OCI-LY1 (cell line): ENCODE measurements around the gene OLIG3.

Experiments
- H2AFZ ChIP-seq: fragments of 200-600 bp; sonication (generic), shearing (Covaris generic); 2 replicates; pipeline ENCODE4 v1.6.0; 2014; ENCODE audit warnings: antibody characterized with exemption, mild to moderate bottlenecking, low read length
- H3F3A ChIP-seq: fragments of 200-600 bp; sonication (generic), shearing (Covaris generic); 2 replicates; pipeline ENCODE4 v1.6.0; 2014; ENCODE audit warnings: mild to moderate bottlenecking, antibody characterized with exemption, low read length, moderate library complexity; ENCODE audit not compliant: insufficient read depth
- H3K27ac ChIP-seq: fragments of 200-600 bp; sonication (generic); 2 replicates; pipeline ENCODE4 v1.5.1; 2014; ENCODE audit warnings: low read length, mixed run types, mild to moderate bottlenecking, low read depth; ENCODE audit not compliant: poor library complexity, severe bottlenecking
- H3K27me3 ChIP-seq: fragments of 200-600 bp; sonication (generic); 2 replicates; pipeline ENCODE4 v1.6.0; 2014; ENCODE audit warnings: antibody characterized with exemption, mild to moderate bottlenecking, low read length, moderate library complexity; ENCODE audit not compliant: insufficient read depth
- H3K36me3 ChIP-seq: fragments of 200-600 bp; sonication (generic); 2 replicates; pipeline ENCODE4 v1.6.1; 2014; ENCODE audit warnings: mild to moderate bottlenecking, antibody characterized with exemption, low read length, moderate library complexity, mixed read lengths; ENCODE audit not compliant: insufficient read depth
- H3K4me1 ChIP-seq: fragments of 200-600 bp; sonication (generic); 2 replicates; pipeline ENCODE4 v1.5.1; 2014; ENCODE audit warnings: mild to moderate bottlenecking, low read length, moderate library complexity; ENCODE audit not compliant: insufficient read depth, severe bottlenecking
- H3K4me2 ChIP-seq: fragments of 200-600 bp; sonication (generic), shearing (Covaris generic); 2 replicates; pipeline ENCODE4 v1.6.1; 2014; ENCODE audit warnings: low read length
- H3K4me3 ChIP-seq: fragments of 200-600 bp; sonication (generic); 2 replicates; pipeline ENCODE4 v1.5.1; 2014; ENCODE audit warnings: low read length, low read depth, mild to moderate bottlenecking, mixed read lengths; ENCODE audit not compliant: poor library complexity, severe bottlenecking
- H3K79me2 ChIP-seq: fragments of 200-600 bp; shearing (Covaris generic); 2 replicates; pipeline ENCODE4 v1.6.1; 2016; ENCODE audit warnings: mixed run types, low read length, mixed read lengths; ENCODE audit not compliant: insufficient read depth
- H3K9ac ChIP-seq: fragments of 200-600 bp; sonication (generic), shearing (Covaris generic); 2 replicates; pipeline ENCODE4 v1.6.1; 2014; ENCODE audit warnings: mild to moderate bottlenecking, low read length, mixed read lengths
- H3K9me2 ChIP-seq: fragments of 200-600 bp; sonication (generic), shearing (Covaris generic); 2 replicates; pipeline ENCODE4 v1.6.1; 2014; ENCODE audit warnings: low read depth, mild to moderate bottlenecking, low read length, mixed read lengths
- H3K9me3 ChIP-seq: fragments of 200-600 bp; shearing (Covaris generic); 2 replicates; pipeline ENCODE4 v1.6.1; 2014; ENCODE audit warnings: low read length, mixed read lengths
- H4K20me1 ChIP-seq: fragments of 200-600 bp; sonication (generic), shearing (Covaris generic); 2 replicates; pipeline ENCODE4 v1.6.0; 2016; ENCODE audit warnings: mild to moderate bottlenecking, low read length; ENCODE audit not compliant: insufficient read depth
- EZH2 ChIP-seq: fragments of 200-600 bp; sonication (generic), shearing (Covaris generic); IDR thresholded peaks from 2 replicates; pipeline ENCODE4 v1.8.0; 2017; ENCODE audit warnings: borderline replicate concordance, mixed run types, mild to moderate bottlenecking, antibody characterized with exemption, low read length, moderate library complexity, mixed read lengths
- TF ChIP-seq, protein P1 (sequence below): fragments of 200-600 bp; sonication (generic), shearing (Covaris generic); IDR thresholded peaks from 2 replicates; pipeline ENCODE4 v1.5.1; 2017; ENCODE audit warnings: mild to moderate bottlenecking, antibody characterized with exemption, low read length, moderate library complexity, mixed read lengths

OLIG3 gene

GRCh38 chr6:137541534-137542063 lies 47.4 kb upstream of the OLIG3 start:
- H3K79me2 ChIP-seq, result no peaks in the 10 kb centered on the region
- no peak overlapping the region for H3K9ac ChIP-seq
- H3F3A ChIP-seq, result no peaks in the 10 kb centered on the region
- no peak overlapping the region for H3K27ac ChIP-seq
- H3K27me3 ChIP-seq, result no peaks in the 10 kb centered on the region
- no peaks in the 10 kb centered on the region for H3K4me1 ChIP-seq
- H3K9me2 ChIP-seq, result no peaks in the 10 kb centered on the region
- H3K4me2 ChIP-seq, result no peak overlapping the region
- H3K4me3 ChIP-seq, result no peak overlapping the region
- no peaks in the 10 kb centered on the region for H4K20me1 ChIP-seq
- no peaks in the 10 kb centered on the region for H3K9me3 ChIP-seq
- H3K36me3 ChIP-seq, result no peaks in the 10 kb centered on the region
- no peak overlapping the region for H2AFZ ChIP-seq
- TF ChIP-seq, protein P1, sequence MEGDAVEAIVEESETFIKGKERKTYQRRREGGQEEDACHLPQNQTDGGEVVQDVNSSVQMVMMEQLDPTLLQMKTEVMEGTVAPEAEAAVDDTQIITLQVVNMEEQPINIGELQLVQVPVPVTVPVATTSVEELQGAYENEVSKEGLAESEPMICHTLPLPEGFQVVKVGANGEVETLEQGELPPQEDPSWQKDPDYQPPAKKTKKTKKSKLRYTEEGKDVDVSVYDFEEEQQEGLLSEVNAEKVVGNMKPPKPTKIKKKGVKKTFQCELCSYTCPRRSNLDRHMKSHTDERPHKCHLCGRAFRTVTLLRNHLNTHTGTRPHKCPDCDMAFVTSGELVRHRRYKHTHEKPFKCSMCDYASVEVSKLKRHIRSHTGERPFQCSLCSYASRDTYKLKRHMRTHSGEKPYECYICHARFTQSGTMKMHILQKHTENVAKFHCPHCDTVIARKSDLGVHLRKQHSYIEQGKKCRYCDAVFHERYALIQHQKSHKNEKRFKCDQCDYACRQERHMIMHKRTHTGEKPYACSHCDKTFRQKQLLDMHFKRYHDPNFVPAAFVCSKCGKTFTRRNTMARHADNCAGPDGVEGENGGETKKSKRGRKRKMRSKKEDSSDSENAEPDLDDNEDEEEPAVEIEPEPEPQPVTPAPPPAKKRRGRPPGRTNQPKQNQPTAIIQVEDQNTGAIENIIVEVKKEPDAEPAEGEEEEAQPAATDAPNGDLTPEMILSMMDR, result no peak
- no peak for TF ChIP-seq EZH2

- no peak overlapping the region for H3K27ac ChIP-seq
- no peak overlapping the region for H2AFZ ChIP-seq
- no peak overlapping the region for H3K9ac ChIP-seq
- H3K79me2 ChIP-seq, result no peaks in the 10 kb centered on the region
- TF ChIP-seq EZH2, result no peak
- TF ChIP-seq, protein P1, result no peak
- no peak overlapping the region for H3K4me3 ChIP-seq
- H4K20me1 ChIP-seq, result no peaks in the 10 kb centered on the region
- no peaks in the 10 kb centered on the region for H3K4me1 ChIP-seq
- no peaks in the 10 kb centered on the region for H3K9me2 ChIP-seq
- no peak overlapping the region for H3K4me2 ChIP-seq
- H3F3A ChIP-seq, result no peaks in the 10 kb centered on the region
- H3K9me3 ChIP-seq, result no peaks in the 10 kb centered on the region
- no peaks in the 10 kb centered on the region for H3K36me3 ChIP-seq
- no peaks in the 10 kb centered on the region for H3K27me3 ChIP-seq
These were observed 42.0 kb upstream of the OLIG3 start for GRCh38 chr6:137536104-137536773.

GRCh38 chr6:137531376-137532092 lies 37.3 kb upstream of the OLIG3 start:
- Histone ChIP-seq H3K9me3 (no peaks in the 10 kb centered on the region), H3K36me3 (no peaks in the 10 kb centered on the region), H3K4me3 (no peak overlapping the region), H3K27ac (no peak overlapping the region), H2AFZ (no peak overlapping the region), H3K79me2 (no peaks in the 10 kb centered on the region), H3F3A (no peaks in the 10 kb centered on the region), H3K27me3 (no peaks in the 10 kb centered on the region), H3K9me2 (no peaks in the 10 kb centered on the region), H3K9ac (no peak overlapping the region), H3K4me2 (no peak overlapping the region), H3K4me1 (no peaks in the 10 kb centered on the region), H4K20me1 (no peaks in the 10 kb centered on the region)
- TF ChIP-seq, protein P1, result no peak
- TF ChIP-seq EZH2, result no peak
